CD4-positive, alpha-beta T cell treated with Interleukin-1 beta for 1 hour (primary cell): ENCODE results near the gene SERPINF2.
"Not testable (repeated sequence)": the region's sequence is repeated elsewhere in the genome, so short reads cannot be mapped to it uniquely, and the experiment has no call there.

ENCODE experiments used
- DNase-seq, 2 donors: peaks; one replicate each; pipeline ENCODE4 v3.0.0-alpha.2; 2020 to 2022

The SERPINF2 gene

GRCh38 chr17:1742371-1743087 is at the start of gene SERPINF2:
SERPINF2 (plus strand) TSS chr17:1742871; CDS start chr17:1744996, 2,125 bp downstream.
- DNase-seq, result no peak

DNA sequence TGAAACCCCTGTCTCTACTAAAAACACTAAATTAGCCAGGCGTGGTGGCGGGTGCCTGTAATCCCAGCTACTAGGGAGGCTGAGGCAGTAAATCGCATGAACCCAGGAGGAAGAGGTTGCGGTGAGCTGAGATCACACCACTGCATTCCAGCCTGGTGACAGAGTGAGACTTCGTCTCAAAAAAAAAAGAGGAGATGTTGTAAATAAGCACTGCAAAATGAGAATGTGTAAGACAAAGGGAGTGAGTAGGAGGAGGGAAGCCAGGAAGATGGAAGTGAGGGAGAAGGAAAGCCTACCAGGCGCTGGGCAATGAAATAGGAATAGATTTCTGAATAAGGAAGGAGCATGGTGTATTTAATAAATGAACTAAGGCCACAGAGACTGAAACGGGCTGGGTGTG is 49.3 kb upstream of the SERPINF2 start:
- no peak for DNase-seq

DNA sequence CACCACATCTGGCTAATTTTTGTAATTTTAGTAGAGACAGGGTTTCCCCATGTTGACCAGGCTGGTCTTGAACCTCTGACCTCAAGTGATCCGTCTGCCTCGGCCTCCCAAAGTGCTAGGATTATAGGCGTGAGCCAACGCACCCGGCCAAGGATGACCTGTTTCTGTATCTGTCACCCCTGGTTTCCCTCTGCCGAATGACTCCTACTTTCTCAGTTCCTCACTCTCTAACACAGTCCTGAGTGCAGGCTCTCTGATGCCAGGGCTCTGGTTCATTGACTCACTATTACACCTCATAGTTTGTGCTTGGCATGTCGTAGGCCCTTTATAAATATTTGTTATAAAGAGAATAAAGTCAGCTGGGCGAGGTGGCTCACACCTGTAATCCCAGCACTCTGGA is 47.3 kb upstream of the SERPINF2 start:
- no peak for DNase-seq

DNA sequence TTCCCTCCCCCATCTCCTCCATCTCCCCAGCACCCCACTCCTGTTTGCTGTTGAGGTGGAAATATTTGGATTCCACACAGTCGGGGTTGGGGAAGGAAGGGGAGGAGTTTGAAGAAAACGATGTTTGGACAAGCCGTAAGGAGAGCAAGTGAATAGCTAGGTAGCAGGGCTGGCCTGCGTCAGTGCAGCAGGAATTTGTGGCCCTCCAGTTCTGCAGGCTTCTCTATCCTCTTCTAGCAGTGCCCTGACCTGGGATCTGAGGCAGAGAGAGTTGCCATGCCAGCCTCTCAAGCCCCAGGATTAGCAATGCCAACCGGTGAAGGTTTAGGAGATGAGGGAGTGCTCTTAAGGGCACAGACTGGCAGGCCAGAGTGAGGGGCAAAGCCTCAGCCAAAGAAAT is 45.0 kb upstream of the SERPINF2 start:
- DNase-seq, result no peak

- DNase-seq, result not testable (repeated sequence)
Measured at GRCh38 chr17:1699891-1700290, 42.8 kb upstream of the SERPINF2 start.

- DNase-seq, result no peak
Measured at GRCh38 chr17:1703063-1703462, 39.6 kb upstream of the SERPINF2 start.

GRCh38 chr17:1705004-1705403 is 37.7 kb upstream of the SERPINF2 start:
- DNase-seq, result no peak

DNA sequence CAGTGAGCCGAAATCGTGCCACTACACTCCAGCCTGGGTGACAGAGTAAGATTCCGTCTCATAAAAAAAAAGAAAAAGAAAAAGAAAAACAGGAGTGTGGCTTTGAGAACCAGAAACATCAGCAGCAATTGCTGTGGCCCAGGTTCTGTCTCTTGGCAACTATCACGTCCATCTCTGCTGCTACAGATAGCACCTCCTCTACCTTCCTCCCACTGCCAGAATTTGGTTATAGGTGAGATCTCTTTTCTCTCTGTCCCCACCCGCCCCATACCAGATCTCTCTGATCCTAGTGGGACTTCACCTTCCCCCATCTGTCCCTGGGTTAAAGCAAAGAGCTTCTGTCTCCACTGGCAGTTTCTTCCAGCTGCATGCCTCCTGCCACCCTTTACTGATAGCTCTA is 35.6 kb upstream of the SERPINF2 start:
- peak; percentile 33 to 61 for DNase-seq

DNA sequence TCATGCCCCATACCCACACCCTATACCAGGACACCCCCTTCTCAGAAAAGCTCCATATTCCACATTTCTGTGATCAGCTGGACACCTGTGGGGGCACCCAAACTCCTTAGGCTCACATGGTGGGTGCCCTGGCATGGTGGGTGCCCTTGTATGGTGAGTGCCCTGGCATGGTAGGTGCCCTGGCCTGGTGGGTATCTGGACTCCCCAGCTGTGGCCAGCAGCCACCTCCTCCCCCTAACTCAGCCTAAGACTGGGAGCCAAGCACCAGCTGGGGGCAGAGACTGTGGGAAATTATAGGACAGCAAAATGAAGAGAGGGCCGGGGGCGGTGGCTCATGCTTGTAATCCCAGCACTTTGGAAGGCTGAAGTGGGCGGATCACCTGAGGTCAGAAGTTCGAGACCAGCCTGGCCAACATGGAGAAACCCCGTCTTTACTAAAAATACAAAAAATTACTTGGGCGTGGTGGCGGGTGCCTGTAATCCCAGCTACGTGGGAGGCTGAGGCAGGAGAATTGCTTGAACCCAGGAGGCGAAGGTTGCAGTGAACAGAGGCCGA is 33.8 kb upstream of the SERPINF2 start:
- not testable (repeated sequence) for DNase-seq

- DNase-seq, result no peak
Measured at GRCh38 chr17:1709403-1709951, 33.2 kb upstream of the SERPINF2 start.

GRCh38 chr17:1709971-1710806 is 32.5 kb upstream of the SERPINF2 start, which contains the start of gene TLCD2:
TLCD2 (minus strand) TSS chr17:1710377; CDS start chr17:1710242, 135 bp downstream.
- DNase-seq, result no peak

DNA sequence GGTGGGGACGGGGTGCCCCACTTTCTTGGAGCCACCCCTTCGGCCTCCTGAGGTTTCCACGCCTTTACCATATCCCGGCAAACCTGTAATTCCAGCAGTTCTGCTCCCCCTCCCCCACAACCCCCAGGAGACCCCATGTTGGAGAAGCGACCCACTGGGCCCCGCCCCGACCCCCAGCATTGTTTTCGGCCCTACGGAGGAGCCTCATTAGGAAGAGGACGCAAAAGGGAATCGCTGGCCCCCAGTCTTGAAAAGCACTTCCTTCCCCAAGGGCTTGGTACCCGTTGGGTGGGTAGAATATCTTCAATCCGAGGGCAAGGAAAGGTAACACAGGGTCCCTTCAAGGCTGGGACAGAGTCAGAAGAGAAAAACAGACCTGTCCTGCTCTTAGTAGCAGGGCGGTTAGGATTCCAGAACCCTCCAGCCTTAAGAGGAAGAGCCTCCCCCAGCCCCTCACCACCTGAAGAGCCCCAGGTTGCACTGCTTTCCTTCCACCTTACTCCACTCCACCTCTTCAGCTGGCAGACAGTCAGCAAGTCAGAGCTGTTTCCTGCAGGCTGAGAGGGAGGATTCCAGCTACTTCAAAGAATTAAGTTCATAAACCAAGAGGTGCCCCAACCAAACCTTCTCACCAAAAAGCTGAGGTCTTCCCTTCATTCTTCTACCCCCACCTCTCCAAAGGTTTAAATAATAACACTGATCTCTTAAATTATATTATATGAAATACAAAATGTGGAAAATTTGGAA is 31.7 kb upstream of the SERPINF2 start:
- DNase-seq, result no peak

DNA sequence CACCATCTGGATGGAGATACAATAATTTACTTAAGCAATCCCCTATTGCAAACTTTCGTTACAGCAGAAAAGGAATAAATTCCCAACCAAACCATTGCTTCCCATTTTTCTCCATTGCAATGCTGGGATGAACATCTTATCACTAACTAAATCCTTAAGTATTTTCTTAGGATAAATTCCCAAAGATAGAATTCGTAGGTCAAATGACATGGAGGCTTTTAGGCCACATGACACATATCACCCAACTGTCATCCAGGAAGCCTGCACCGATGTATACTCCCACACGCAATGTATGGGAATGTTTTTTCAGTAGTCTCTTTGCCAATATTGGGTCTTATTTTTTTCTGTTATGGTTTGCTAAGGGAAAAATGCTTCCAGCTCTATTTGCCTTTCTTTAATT is 30.9 kb upstream of the SERPINF2 start:
- no peak for DNase-seq

DNA sequence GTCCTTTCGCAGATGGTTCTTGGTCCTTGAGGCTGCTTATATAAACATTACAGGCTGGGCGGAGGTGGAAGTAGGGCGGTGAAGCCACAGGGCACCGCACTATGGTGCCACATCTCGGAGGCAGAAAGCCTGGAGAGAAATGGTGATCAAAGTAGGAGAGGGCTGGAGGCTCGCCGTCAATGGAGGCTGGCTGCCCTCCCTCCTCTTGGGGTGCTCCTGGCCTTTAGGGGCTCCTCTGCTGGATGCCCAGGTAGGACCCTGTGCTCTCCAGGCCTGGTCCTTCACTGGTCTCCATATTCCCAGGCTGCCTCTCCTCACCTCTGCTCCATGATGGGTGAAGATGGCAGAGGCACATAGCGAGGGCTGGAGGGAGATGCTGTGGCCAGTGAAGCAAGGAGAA is 30.4 kb upstream of the SERPINF2 start:
- no peak for DNase-seq

DNA sequence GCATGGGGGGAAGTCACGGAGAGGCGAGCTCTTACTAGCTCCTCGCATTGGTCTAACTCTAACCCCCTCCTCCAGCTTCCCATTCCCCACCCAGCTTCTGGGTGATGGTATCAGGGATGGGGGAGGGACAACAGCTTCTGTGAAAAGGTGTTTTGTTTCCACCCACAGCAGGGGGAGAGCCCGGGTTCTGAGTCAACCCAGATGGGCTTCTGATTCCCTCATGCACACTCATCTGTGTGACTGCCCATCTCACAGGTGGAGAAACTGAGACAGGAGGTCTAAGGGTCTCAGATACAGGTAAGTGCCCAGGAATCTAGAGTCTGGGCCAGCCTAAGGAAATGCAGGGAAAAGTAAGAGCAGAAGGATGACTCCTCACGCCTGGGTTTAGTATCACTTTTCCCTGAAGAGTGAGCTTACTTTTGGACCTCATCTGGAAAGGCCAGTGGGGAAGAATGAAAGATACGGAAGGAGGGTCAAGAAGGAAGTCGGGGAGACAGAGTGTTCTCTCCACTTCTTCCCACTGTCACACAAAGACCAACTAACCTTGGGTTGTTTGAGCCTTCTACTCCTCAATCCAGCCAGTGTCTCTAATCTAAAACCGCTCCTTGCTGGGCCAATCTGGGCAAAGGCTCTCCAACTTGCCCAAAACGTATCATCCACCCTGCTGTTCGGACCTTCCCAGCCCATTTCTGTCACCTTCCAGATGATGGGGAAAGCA is 29.4 kb upstream of the SERPINF2 start:
- DNase-seq, result no peak

GRCh38 chr17:1713878-1714426 is 28.7 kb upstream of the SERPINF2 start:
- DNase-seq, result no peak

- DNase-seq, result peak in 1 of 2 donors; percentile 61
Measured at GRCh38 chr17:1714427-1714979, 28.2 kb upstream of the SERPINF2 start.

DNA sequence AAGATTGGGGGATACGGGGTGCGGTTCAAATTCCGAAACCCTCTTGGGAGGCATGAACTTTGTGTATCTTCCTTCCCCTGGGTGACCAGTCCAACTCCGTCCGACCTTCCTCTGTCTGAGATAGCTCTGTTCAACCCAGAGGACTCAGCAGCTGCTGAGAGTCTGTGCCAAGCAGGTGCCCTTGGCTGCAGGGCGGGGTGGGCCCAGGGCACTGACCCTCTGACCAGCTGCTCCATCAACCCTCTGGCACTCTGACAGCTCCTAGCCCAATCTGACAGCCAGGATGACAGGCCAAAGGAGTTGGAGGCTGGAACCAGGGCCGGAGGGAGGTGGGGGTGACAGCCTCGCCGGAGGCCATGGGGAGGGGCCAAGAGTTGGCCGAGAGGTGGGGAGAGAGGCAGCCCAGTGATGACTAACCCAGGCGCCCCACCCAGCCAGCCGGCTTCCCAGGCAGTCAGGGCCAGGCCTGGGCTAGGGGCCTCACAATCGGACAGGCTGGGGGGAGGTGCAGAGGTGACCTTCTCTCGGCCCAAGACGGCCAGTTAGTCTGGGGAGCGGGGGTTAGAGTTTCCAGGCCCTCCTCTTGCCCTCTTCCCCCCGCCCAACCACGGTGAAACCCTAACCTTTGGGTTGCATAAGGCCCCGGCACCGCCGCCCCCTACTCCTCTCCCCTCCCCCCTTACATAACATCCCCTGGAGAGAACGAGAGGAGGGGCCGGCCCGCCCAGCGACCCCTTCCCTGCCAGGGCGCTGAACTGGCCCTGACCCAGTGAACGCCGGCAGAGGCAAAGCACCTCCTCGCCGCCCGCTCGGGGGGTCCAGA is 27.5 kb upstream of the SERPINF2 start:
- DNase-seq, result peak; percentile 51 to 78

- no peak for DNase-seq
Measured at GRCh38 chr17:1715803-1716075, 26.9 kb upstream of the SERPINF2 start.

GRCh38 chr17:1716076-1716911 is 26.4 kb upstream of the SERPINF2 start:
- peak; percentile 100 for DNase-seq
